Gastrocnemius medialis (tissue), 4 donors: ENCODE results near the gene APOH. TPM values are rescaled to one million over a fixed set of nuclear protein-coding genes. Genes with fewer than 3 reads are reported as not detected.

Experiments
- ATAC-seq, 2 donors: fragments of 150-250 bp; one replicate each; pipeline ENCODE4 v1.9.1; 2016
- DNase-seq, 2 donors: peaks; one replicate each; pipeline ENCODE4 v3.0.0-alpha.2; 2019
- H3K27ac ChIP-seq, 4 donors: fragments of 200-600 bp; sonication (generic); 1 replicate in 1 of 4; 2 replicates in 3 of 4; pipeline ENCODE4 v1.5.1; 2016 to 2018; ENCODE audit warnings: mild to moderate bottlenecking in 2 of 4, moderate library complexity in 1 of 4
- H3K27me3 ChIP-seq, 3 donors: fragments of 200-600 bp; sonication (generic) in 2 of 3; 1 replicate in 1 of 3; 2 replicates in 2 of 3; pipeline versions ENCODE4 v1.5.1 to v1.6.0; 2016 to 2019; ENCODE audit warnings: mild to moderate bottlenecking in 1 of 3, moderate library complexity in 1 of 3
- H3K36me3 ChIP-seq, 2 donors: fragments of 200-600 bp; sonication (generic) in 1 of 2; one replicate each; pipeline ENCODE4 v1.5.1; 2017 to 2018
- H3K4me1 ChIP-seq, 2 donors: fragments of 200-600 bp; sonication (generic) in 1 of 2; one replicate each; pipeline ENCODE4 v1.5.1; 2016 to 2017; ENCODE audit warnings: mild to moderate bottlenecking in 2 of 2
- H3K4me3 ChIP-seq, 4 donors: fragments of 200-600 bp; sonication (generic) in 3 of 4; 1 replicate in 1 of 4; 2 replicates in 3 of 4; pipeline ENCODE4 v1.5.1; 2016 to 2019; ENCODE audit warnings: mild to moderate bottlenecking in 2 of 4
- H3K9me3 ChIP-seq, 3 donors: fragments of 200-600 bp; sonication (generic) in 2 of 3; 1 replicate in 1 of 3; 2 replicates in 2 of 3; pipeline ENCODE4 v1.5.1; 2016 to 2019
- POLR2A ChIP-seq, 2 donors: fragments of 450-650 bp; IDR thresholded peaks; one replicate each; pipeline ENCODE4 v1.6.1; 2017; ENCODE audit warnings: antibody characterized with exemption in 2 of 2, mild to moderate bottlenecking in 2 of 2, moderate library complexity in 2 of 2
- in situ Hi-C, 4 donors: fragments of 200-750 bp; cut with MboI; loops; one replicate each; pipeline versions ENCODE4 v1.15.0 to v1.8.0; 2017; ENCODE audit warnings: low sequenced_read_pairs in 4 of 4
- intact Hi-C: fragments of 100-400 bp; cut with DNase I; formaldehyde crosslinking; loops from one replicate; pipeline ENCODE4 v1.15.1; 2023; ENCODE audit warnings: low total_unique reads
- total RNA-seq, 4 donors: library from RNA; depleted of rRNA; stranded (reverse); fragments of >200 nt; gene quantifications; one replicate each; pipeline versions ENCODE4 v1.1.0 to v1.2.3, GENCODE V29; 2016
- TF ChIP-seq, protein P1 (sequence below), 5 experiments: fragments of 450-650 bp in 3 of 5; fragments of 200-600 bp in 2 of 5; sonication (generic) in 2 of 5; IDR thresholded peaks in 4 of 5; conservative IDR thresholded peaks in 1 of 5; 1 replicate in 4 of 5; 2 replicates in 1 of 5; pipeline ENCODE4 v1.5.1; 2016 to 2019; ENCODE audit warnings: antibody characterized with exemption in 5 of 5, mild to moderate bottlenecking in 3 of 5, moderate library complexity in 3 of 5

Gene APOH
- total RNA-seq, 4 donors from 2014 or later: 4.4 to 11.5 TPM; not detected in 2

DNA sequence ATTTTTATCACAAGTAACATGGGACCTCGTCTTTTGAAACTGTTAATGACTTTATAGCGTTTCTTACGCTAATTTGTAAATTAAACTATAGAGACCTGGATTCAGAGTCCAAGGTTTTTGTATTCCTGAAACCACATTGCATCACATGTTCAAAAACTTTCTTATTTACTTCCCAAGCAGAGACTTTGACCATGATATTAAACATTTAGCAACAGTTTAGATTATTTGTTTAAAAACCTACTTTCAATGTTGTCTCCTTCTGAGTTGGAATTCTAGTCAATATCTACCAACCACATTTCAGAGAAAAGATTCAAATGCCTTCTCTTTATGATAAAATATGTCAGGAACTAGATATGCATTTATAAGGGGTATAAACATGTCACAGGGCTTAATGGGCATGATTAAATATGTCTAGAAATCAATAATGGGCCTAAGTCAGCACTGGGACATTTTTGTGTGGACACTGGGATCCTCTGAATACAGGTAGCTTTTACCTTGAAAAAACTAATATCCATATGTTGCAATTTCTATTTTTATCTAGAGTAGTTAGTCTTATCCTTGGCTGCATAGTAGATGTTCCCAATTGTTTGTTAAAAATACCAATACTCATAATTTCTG is 6.3 kb upstream of the APOH start:
- no peak for ATAC-seq
- in situ Hi-C loops: loop anchor here in 1 of 4 donors (25.0 kb wide), 1 partner anchor 677 kb away; no protein-coding TSS in a partner anchor
- no peaks in the 10 kb centered on the region for H3K4me1 ChIP-seq
- no peaks in the 10 kb centered on the region for H3K9me3 ChIP-seq
- no peaks in the 10 kb centered on the region for H3K36me3 ChIP-seq
- TF ChIP-seq, protein P1, sequence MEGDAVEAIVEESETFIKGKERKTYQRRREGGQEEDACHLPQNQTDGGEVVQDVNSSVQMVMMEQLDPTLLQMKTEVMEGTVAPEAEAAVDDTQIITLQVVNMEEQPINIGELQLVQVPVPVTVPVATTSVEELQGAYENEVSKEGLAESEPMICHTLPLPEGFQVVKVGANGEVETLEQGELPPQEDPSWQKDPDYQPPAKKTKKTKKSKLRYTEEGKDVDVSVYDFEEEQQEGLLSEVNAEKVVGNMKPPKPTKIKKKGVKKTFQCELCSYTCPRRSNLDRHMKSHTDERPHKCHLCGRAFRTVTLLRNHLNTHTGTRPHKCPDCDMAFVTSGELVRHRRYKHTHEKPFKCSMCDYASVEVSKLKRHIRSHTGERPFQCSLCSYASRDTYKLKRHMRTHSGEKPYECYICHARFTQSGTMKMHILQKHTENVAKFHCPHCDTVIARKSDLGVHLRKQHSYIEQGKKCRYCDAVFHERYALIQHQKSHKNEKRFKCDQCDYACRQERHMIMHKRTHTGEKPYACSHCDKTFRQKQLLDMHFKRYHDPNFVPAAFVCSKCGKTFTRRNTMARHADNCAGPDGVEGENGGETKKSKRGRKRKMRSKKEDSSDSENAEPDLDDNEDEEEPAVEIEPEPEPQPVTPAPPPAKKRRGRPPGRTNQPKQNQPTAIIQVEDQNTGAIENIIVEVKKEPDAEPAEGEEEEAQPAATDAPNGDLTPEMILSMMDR (IDR thresholded peaks at IDR 0.05 in 4 of 5, conservative IDR thresholded peaks at IDR 0.05 in 1 of 5): no peak
- TF ChIP-seq POLR2A (IDR thresholded peaks at IDR 0.05): no peak
- H3K4me3 ChIP-seq: no peak overlapping the region
- intact Hi-C loops: no loop called here
- DNase-seq: no peak
- H3K27ac ChIP-seq: no peak overlapping the region
- no peaks in the 10 kb centered on the region for H3K27me3 ChIP-seq

DNA sequence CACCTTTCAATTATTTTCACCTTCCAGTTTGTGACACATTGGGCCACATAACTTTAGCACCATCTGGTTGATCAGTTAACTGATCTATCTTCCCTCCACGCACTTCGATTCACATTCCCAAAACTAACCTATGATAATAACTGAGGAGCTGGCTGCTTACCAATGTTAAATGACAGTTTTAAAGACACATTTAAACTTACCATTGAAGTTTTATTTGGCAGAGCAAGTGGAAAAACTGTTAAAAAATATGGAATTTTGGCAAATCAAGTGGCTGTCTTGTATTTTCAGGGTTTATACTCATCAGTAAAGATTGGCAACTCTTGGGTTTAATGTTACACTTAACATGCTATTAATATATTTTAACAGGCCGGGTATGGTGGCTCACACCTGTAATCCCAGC is 5.4 kb upstream of the APOH start:
- Histone ChIP-seq H3K4me3 (no peak overlapping the region), H3K9me3 (no peaks in the 10 kb centered on the region), H3K27ac (no peak overlapping the region), H3K27me3 (no peaks in the 10 kb centered on the region), H3K4me1 (no peaks in the 10 kb centered on the region), H3K36me3 (no peaks in the 10 kb centered on the region)
- no peak for DNase-seq
- intact Hi-C loops: no loop called here
- in situ Hi-C loops: loop anchor here in 1 of 4 donors (25.0 kb wide), 1 partner anchor 678 kb away; no protein-coding TSS in a partner anchor
- TF ChIP-seq, protein P1 (IDR thresholded peaks at IDR 0.05 in 4 of 5, conservative IDR thresholded peaks at IDR 0.05 in 1 of 5): no peak
- TF ChIP-seq POLR2A (IDR thresholded peaks at IDR 0.05): no peak
- ATAC-seq: no peak

GRCh38 chr17:66233023-66233753 is 4.0 kb upstream of the APOH start:
- Histone ChIP-seq H3K27me3 (no peaks in the 10 kb centered on the region), H3K27ac (no peak overlapping the region), H3K4me1 (no peaks in the 10 kb centered on the region), H3K4me3 (no peak overlapping the region), H3K36me3 (no peaks in the 10 kb centered on the region), H3K9me3 (no peaks in the 10 kb centered on the region)
- in situ Hi-C loops (loop anchor here in 1 of 4 donors (25.0 kb wide), 1 partner anchor 679 kb away; no protein-coding TSS in a partner anchor), intact Hi-C loops (no loop called here)
- DNase-seq: no peak
- no peak for ATAC-seq
- TF ChIP-seq POLR2A (IDR thresholded peaks at IDR 0.05): no peak
- TF ChIP-seq, protein P1 (IDR thresholded peaks at IDR 0.05 in 4 of 5, conservative IDR thresholded peaks at IDR 0.05 in 1 of 5): no peak

DNA sequence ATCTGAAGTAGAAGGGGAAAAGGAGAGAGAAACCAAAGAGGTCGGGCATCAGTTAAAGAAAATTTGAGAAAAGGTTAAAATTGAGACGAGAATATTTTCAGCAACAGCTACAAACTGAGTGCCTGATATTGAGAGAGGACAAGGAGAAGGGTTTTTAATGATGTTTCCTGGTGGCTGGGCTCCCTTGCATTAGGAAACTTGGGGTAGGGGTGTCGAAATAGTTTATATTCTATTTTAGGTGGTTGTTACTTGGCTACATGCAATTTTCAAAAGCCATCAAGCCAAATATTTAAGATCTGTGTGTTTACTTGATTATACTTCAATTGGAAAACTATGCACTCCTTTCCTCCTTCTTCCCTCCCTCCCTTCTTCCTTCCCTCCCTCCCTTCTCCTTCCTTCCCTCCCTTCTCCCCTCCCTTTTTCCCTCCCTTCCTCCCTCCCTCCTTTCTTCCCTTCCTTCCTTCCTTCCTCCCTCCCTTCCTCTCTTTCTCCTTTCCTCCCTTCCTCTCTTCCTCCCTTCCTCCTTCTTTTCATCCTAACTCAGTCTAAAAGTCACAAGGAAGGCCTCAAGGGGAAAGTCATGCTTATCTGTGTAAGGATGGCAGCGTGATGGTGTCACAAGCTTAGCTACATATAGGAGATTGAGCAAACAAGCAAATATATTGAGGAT is 1.8 kb upstream of the APOH start:
- TF ChIP-seq POLR2A (IDR thresholded peaks at IDR 0.05): no peak
- TF ChIP-seq, protein P1 (IDR thresholded peaks at IDR 0.05 in 4 of 5, conservative IDR thresholded peaks at IDR 0.05 in 1 of 5): no peak
- H3K27me3 ChIP-seq: no peaks in the 10 kb centered on the region
- intact Hi-C loops: no loop called here

More for the DNA sequence above, 1.8 kb upstream of the APOH start:
- Histone ChIP-seq H3K27ac (no peak overlapping the region), H3K4me1 (no peaks in the 10 kb centered on the region), H3K4me3 (no peak overlapping the region), H3K36me3 (no peaks in the 10 kb centered on the region), H3K9me3 (no peaks in the 10 kb centered on the region)
- in situ Hi-C loops: loop anchor here in 1 of 4 donors (25.0 kb wide), 1 partner anchor 681 kb away; no protein-coding TSS in a partner anchor
- ATAC-seq: no peak
- no peak for DNase-seq
